Omental fat pad (tissue), 4 donors: Measurements from ENCODE around the gene RAET1L. TPM values are rescaled to one million over a fixed set of nuclear protein-coding genes. Genes with fewer than 3 reads are reported as not detected.
"Not testable (repeated sequence)": the region's sequence is repeated elsewhere in the genome, so short reads cannot be mapped to it uniquely, and the experiment has no call there.

Experiments
- ATAC-seq: fragments of 150-250 bp; one replicate; pipeline ENCODE4 v1.9.1; 2016; ENCODE audit warnings: mild to moderate bottlenecking, moderate library complexity; ENCODE audit not compliant: low FRiP score
- DNase-seq: peaks from one replicate; pipeline ENCODE4 v3.0.0-alpha.2; 2019; ENCODE audit warnings: low spot score
- total RNA-seq, 4 donors: library from RNA; depleted of rRNA; stranded (reverse); fragments of >200 nt; gene quantifications; one replicate each; pipeline ENCODE4 v1.1.0, GENCODE V29; 2016
- TF ChIP-seq, protein P1 (sequence below), 3 donors: fragments of 450-650 bp; IDR thresholded peaks; one replicate each; pipeline ENCODE4 v1.5.1; 2016 to 2017; ENCODE audit warnings: antibody characterized with exemption in 3 of 3, mild to moderate bottlenecking in 3 of 3, moderate library complexity in 2 of 3

The RAET1L gene
- total RNA-seq, 4 donors from 2014 or later, result not detected

DNA sequence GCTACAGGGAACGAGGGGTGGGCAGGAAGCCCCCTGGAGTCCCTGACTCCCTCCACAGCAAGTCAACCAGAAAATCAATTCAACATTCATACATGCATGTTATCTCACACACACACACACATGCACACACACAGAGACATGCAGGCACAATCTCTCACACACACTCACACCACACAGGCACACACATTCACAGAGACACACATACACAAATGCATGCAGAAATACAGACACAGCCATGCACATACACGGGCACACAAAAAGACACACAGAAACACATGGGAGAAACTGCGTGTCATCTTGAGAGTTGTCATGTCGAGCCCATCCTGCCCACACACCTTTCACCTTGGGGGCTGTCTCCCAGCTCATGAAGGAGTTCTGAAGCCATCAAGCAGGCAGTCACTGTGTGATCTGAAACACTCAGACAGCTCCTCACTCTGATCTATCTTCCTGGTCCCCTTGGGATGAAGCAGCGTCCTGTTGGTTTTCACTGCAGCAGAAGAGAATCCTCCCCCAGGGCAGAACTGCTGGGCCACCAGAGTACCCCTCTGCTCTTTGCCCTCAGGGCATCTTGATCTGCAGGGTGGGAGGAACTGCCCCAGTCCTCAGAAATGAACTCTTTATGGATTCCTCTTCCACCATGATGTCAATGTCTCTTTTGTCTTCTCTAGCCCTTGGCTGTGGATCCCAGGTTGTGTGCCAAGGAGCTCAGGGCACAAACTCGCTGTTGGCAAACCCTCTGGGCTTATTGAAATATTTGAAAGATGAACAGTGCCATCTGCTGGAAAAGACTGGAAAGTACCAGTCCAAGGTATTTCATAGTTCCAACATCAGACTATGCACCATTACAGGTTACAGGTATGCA, 8.8 kb downstream of the RAET1L start:
- TF ChIP-seq, protein P1, sequence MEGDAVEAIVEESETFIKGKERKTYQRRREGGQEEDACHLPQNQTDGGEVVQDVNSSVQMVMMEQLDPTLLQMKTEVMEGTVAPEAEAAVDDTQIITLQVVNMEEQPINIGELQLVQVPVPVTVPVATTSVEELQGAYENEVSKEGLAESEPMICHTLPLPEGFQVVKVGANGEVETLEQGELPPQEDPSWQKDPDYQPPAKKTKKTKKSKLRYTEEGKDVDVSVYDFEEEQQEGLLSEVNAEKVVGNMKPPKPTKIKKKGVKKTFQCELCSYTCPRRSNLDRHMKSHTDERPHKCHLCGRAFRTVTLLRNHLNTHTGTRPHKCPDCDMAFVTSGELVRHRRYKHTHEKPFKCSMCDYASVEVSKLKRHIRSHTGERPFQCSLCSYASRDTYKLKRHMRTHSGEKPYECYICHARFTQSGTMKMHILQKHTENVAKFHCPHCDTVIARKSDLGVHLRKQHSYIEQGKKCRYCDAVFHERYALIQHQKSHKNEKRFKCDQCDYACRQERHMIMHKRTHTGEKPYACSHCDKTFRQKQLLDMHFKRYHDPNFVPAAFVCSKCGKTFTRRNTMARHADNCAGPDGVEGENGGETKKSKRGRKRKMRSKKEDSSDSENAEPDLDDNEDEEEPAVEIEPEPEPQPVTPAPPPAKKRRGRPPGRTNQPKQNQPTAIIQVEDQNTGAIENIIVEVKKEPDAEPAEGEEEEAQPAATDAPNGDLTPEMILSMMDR (IDR thresholded peaks at IDR 0.05), result peak in 1 of 3 donors; percentile 5
- ATAC-seq (peak; percentile 39), DNase-seq (no peak)

DNA sequence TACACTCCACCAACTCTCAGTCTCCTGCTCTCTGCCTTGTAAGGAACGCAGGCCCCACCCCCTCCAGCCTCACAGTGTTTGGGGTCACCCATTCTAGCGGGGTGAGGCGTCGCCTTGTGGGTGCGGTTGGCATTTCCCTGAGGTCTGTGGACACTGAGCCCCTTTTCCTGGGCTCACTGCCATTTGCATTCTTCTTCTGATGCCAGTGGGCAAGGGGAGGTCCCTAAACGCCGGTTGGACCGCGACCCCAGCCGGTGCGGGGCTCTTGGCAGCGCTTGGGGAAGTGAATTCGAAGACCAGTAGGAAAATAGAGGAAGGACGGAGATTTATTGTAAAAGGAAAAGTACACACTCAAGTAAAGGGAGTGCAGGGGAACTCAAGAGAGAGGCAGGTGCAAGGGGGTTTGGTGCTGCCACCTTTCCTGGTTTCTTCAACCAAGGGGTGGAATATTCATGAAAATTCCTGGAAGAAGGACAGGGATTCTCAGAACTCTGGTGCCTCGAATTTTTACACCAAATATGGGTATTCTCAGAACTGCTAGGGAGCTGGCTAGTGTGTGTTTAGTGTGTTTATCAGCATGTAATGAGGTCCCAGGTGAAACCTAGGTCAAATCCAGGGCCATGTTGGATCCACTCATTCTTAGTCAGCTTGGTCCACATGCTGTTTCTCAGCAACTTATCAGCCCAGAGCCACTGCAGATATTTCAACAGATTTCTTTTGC, 9.9 kb downstream of the RAET1L start:
- DNase-seq, result not testable (repeated sequence)
- peak; percentile 45 for ATAC-seq

DNA sequence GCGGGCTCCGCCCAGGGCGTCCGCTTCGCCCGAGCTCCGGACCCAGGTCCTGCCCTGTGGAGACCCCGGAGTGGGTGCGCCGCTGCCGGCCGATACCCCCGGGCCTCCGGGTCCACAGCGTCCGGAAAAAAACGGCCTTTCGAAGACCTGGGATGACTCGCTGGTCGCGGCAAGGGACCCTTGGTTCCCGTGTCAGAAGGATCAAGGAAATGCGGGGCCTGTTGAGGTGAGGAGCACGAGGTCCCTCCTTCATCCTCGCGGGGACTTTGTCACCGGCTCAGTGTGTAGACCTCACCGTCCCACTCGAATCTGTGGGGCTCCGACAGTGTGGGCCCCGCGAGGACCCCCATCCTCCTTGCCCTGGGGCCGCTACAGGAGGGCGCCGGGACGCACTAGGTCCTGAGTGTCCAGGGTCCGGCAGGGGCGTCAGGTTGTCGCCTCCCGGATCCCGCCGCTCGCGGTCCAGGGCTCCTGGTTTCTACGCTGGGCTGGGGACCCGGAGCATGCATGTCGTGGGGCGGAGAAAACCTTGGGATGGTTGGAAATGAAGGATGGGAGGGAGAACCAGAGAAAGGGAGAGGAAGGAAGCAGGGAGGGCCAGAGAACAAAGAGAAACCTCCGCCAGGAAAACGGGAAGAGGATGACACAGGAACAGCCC, 10.6 kb downstream of the RAET1L start:
- DNase-seq, result not testable (repeated sequence)
- peak; percentile 33 for ATAC-seq

DNA sequence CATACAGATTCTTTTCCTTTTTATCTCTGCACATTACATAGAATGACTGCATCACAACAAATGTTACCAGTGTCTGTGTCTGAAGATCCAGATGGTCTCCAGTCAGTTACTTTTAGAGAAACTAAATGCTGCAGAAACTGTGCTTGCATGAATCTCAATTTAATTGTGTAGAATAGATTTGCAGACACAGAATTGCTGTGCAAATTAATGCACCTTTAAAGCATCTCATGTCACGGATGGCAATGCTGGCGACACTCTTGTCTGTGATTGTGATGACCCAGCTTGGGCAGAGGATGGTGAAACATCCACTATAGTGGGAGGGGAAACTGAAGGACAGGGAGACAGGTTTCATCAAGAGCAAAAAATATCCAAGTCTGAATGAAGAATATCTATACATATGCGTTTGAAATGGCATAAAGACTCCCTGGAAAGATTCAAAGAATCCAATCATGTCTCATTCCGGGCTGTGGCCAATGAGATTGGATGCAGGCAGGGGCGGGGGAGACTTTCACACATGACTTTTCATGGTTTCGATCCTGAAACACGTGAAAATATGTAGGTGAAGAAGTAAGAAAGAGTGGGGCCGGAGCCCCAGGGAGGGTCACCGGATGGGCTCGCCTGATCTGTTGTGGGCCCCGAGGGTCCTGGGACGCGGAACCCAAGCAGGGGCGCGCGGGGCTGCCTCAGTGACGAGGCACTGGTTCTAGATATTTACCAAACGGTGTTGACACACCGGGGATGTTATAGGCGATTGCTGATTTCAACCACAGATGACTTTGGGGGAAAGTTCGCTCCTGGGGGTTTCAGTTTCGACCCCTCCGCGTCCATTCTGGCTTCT, 11.3 kb downstream of the RAET1L start:
- not testable (repeated sequence) for ATAC-seq

DNA sequence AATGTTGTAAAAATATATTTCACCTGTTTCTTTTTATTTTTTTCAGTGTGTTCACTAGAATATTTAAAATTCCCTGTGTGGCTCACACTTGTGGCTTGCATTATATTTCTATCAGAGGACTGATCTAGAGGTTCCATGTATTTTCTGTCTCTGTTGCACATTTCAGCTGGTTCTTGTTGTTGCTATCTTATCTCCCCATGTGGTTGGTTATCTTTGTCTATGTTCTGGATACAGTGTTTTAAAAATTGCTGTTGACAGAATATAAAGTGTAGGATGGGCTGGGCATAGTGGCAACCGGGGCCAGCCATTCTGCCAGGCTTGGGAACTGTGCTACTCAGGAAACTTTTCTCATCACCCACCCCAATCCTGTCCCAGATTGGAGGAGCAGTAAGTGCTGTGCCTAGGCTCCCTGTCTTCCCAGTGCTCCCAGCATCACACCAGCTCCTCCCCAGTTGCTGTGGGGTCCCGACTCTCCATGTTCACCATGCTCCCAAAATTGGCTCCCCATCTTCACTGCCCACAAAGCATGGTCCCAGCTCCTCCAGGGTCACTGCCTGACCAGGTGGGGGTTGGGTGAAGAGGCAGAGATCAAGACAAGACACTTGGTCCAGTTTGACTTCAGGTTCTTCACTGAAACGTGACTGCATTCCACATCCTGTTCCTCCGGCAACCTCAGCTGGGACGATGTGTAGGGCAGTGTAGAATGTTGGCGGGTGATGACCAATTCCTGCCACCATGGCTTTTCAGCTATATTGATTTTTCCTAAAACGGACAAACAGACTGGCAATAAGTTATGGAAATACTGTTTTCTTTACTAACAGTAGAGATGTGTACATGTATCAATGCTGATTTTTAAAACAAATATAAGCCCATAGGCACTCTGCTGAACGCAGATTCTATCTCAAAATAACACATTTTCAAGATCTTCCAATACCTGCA, 12.2 kb downstream of the RAET1L start:
- ATAC-seq, DNase-seq: not testable (repeated sequence)

More for the DNA sequence above, 11.3 kb downstream of the RAET1L start:
- not testable (repeated sequence) for DNase-seq

DNA sequence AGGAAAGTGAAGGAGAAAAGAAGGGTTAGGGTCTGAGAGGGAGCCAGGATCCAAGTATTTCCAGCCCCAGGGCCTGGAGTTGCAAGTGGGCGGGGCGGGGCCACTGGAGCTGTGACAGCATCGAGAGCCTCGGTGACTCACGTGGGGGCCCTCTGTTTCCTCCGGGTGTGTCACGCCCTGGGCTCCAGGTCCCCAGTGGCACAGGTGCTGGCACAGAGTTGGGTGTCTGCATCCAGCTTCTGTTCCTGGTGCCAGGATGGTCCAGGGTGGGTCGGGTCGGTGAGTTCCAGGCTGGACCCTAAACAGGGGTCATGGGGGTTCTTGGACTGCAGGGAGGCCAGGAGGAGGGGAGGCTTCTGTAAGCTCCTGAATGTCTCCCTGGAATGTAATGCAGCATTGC, 16.7 kb downstream of the RAET1L start:
- TF ChIP-seq, protein P1 (IDR thresholded peaks at IDR 0.05), result no peak
- no peak for ATAC-seq
- no peak for DNase-seq

DNA sequence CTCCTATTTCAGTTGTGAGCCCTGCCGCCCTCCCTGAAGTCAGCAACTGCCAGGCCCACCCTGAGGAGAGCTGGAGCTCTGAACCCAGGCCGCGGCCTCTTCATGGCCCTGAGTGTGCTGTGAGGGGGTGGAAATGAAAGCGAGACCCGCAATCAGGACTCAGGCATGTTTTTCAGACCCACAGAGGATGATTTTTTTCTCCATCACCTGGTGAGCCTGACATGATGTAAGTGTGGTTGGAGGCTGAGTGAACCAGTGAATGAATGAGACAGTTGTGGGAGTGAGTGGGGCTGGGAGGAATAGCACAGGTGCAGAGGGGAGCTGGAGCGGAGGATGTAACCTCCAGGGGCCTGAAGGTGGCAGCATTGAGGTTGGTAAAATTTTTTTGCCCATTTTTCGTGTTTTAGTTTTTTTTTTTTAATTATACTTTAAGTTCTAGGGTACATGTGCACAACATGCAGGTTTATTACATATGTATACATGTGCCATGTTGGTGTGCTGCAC, 18.3 kb downstream of the RAET1L start:
- ATAC-seq (no peak), DNase-seq (no peak)
- TF ChIP-seq, protein P1 (IDR thresholded peaks at IDR 0.05), result no peak
